HG03280 (cell line): ENCODE results near the gene PROSER2.

Experiments used
- ATAC-seq: cut with Tn5 transposase; IDR thresholded peaks from one replicate; pipeline ENCODE4 v1.9.1; 2021; ENCODE audit warnings: mild to moderate bottlenecking, moderate library complexity; ENCODE audit not compliant: unreplicated experiment

PROSER2 gene

DNA sequence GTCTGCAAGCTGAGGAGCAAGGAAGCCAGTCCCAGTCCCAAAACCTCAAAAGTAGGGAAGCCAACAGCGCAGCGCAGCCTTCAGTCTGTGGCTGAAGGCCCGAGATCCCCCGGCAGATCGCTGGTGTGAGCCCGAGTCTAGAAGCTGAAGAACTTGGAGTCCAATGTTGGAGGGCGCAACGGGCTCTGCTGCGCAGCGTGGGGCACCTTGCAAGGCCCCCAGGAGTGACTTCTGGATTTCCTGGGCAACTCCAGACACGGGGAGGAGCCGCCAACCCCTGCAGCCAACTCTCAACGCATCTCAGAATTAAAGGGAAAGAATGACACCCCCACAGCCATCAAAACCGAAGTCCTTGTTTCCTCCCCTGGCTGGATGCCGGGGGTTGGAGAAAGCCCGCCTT is 18.8 kb upstream of the PROSER2 start:
- no peak for ATAC-seq

DNA sequence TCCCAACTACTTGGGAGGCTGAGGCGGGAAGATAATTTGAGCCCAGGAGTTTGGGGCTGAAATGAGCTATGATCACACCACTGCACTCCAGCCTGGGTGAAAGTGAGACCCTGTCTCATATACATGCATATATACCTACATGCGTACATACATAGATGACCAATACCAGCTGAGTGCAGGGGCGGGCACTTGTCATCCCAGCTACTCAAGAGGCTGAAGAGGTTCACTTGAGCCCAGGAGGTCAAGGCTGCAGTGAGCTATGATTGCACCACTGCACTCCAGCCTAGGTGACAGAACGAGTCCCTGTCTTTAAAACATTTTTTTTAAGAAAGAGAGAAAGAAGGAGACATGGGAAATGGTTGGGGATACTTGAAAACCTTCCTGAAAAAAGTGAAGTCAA is 17.4 kb upstream of the PROSER2 start:
- no peak for ATAC-seq

DNA sequence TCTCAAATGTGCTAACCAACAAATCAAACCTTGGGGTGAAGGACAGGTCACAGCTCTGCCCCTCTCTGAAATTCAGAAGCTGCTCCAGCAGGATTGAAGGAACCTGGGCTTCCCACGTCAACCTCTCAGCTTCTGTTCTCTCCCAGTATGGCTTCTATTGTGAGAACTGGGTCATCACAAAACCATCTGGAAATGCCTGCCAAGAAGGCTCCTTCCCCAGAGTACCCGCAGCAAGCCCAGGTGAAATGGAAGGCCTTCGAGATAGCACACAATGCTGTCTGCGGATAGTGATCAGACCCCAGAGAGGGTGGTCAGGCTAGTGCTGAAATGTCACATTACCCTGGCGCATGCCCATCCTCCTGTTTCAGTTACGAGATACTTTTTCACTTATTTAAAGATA is 16.4 kb upstream of the PROSER2 start:
- no peak for ATAC-seq

DNA sequence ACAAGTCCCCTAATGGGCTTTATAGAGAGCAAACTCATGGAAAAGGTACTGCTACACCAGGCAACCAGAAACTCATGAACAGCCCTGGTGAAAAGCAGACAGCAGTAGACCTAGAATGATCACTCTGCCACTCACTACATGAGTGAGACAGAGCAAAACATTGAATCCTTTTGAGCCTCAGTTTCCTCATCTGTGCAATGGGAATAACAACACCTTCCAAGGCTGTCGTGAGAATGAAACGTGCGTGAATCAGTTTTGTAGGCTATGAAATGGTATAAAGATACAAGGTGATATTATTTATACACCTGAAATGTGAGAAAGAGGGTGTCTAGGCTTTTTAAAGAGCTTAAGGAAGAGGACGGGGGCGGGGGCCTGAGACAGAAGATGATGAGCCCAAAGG is 14.3 kb upstream of the PROSER2 start:
- no peak for ATAC-seq

DNA sequence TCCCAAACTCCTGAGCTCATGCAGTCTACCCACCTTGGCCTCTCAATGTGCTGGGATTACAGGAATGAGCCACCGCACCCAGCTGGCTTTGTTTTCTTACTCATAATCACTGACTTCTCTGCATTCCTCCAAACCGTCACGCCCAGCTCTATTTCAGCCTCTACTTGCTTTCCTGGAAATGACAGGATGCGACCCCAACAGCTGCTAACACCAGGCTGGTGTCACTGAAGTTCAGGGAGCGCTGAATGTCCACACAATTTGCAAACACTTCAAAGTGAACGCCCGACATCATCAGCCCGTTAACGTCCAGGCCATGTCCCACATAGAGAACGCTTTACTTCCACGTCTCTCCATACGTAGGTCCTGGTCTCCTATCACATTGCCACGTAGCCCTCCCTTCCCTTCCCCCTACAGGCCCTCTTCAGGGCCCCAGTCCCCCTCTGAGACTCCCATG is 12.8 kb upstream of the PROSER2 start:
- ATAC-seq = no peak

DNA sequence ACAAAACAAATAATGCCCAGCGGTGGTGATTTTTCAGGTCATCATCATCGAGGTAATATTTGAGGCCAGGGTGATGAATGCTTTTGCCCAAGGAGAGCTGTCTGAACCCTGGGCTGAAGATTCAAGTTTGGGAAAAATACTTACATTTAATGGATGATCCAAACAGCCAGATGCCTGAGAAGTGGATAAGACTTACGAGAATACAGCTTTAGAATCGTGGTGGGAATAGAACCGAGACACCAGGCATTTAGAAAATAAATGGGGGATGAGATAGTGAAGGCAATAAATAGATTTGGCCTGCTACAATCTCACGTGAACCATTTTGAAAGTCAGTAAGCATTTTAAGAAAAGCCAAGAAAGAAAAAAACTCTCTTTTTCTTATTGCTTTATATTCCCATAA is 12.2 kb upstream of the PROSER2 start:
- no peak for ATAC-seq

DNA sequence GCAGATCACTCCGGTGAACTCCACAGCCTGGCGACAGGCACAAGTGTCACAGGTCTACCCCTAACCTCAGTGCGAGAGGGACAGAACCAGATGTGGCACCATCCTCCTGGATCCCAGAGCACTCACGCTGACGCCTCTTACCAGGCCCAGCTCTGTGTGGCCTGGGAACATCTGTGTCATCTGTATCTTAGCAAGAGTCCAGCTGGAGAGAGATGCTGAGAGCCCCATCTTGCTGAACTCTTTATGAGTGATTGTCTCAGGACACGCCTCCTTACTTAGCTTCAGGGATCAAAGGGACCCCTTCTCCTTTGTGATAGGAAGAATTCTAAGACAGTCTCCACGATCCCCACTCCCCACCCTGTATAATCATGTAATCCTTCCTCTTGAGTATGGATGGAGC is 10.0 kb upstream of the PROSER2 start:
- no peak for ATAC-seq

DNA sequence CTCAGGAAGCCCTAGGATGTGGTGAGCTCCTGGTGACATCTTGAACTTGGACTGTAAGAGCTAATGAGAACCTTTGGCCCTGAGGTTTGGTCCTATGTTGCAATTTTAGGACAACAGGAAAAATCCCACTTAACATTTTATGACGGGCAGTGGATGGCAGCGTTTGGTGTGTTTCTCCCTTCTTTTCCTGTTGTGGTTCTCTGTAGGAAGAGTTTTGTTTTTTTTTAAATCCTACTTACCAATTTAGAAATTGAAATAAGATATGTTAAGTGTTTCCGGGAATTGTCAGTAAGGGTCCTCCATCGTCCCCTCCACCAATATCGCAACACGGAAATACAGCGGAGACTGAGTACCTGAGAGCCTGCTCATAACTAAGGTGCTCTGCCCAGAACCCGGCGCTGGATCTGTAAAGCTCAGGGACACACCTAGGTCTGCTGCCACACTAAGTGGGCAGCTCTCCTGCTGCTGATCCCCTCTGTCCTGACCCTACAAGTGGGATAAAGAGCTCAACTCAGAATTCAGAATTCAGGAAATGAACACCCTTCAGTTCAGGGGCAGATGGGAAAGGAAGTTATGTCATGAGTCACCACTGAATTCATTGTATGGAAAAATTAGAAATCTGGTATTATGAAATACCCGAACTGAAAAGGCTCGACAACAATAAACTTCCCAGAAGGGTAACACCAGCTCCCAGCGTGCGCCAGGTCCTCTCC is 9.1 kb upstream of the PROSER2 start:
- no peak for ATAC-seq

DNA sequence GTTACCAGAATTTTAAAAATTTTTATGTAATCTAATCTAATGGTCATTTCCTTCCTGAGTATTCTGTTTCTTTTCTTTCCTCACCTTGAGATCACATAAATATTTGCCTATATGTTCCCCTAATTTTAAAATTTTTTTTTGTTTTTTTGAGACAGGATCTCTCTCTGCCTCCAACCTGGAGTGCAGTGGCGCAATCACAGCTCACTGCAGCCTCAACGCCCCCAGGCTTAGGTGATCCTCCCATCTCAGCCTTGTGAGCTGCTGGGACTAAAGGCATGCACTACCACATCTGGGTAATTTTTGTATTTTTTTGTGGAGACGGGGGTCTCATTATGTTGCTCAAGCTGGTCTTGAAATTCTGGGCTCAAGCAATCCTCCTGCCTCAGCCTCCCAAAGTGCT is 4.1 kb upstream of the PROSER2 start:
- no peak for ATAC-seq

DNA sequence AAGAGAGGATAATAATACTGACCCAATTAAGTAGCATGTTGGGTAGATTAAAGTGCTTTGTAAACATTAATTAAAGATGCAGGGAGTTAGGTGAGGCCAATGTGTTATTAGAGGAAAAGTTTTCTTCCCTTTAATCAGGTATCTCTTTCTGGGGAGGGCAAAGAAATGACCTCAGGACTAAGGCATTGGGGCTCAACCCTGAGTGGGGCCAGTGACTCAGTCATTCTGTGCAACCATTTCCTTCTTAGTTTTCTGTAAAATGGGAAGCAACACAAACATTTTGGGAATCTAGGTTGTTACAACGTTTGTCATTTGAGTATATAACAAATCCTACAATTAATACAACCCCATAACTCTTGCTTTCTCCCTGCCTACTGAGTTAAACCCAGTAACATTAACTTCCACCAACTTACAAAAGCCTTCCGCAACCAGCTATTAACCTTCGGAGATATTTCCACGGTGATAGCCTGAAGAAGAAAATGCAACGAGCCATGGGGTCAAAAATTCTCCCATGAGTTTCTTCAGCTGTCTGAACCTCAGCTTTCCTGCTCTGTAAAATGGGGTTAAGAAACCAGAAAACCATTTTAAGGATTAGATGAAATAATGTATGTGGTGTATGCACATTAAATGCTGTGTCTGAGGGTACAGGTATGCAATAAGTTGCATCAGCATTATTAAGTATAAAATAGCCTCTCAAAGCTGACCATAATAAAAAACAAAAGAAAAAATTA is 965 bp upstream of the PROSER2 start:
- ATAC-seq = no peak

DNA sequence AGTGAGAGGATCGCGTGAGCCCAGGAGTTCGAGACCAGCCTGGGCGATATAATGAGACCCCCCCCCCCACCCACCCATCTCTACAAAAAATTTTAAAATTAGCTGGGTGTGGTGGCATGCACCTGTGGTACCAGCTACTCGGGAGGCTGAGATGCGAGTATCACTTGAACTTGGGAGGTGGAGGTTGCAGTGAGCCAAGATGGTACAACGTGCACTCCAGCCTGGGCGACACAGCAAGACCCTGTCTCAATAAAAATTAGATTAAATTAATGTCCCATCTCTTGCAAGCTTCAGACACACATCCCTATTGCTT is 391 bp upstream of the PROSER2 start:
- no peak for ATAC-seq

DNA sequence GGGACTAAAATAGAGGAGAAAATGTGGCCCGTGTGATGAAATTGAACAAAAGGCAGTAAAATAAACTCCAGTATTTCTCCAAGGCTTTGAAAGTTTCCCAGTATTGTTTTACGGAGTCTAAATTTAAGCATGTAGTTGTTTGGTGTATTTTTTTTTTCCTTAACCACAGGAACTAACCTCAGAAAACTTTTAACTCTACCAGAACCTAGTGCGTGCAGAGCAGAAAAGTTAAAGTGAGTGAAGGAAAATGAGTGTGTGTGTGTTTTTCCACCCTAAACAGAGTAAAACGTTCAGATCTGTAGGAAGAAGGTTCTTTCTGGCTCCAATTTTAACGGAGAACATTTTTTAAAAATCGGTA is 812 bp downstream of the PROSER2 start:
- ATAC-seq = no peak

DNA sequence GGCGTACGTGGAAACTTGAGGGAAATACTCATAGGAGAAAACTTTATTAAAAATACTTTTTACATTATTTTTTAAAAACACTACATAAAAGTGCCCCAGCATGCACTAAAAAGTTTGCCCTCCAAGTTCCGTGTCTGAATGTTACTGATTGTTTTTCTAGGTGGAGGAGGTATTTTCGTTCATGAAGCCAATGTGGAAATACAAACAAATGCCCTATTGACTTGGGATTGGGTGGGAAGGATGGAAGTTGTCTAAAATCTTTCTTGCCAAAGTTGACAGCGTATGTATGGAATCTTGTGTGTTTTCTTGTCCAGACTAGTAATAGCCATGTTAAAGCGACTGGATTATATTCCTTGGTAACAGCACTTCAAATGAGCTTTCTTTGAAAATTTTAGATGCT is 1.2 kb downstream of the PROSER2 start:
- ATAC-seq = no peak

DNA sequence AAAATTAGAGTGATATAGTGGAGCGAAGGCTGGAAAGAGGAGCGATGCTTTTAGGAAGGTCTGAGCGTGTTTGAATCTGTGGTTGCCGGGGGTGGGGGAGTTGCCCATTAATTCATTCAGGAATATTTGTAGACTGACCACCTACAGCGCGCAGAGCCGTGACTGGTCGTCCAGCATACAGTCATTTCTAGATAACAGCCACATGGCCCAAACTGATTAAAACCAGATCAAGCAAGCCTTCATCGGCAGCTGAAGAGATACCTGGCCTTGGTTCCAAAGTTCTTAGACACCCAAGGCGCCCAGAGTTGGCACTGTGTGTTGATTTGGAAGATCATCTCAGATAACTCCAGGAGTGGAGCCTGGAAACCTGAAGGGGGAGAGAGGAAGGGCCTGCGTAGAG is 1.7 kb downstream of the PROSER2 start:
- ATAC-seq = no peak

DNA sequence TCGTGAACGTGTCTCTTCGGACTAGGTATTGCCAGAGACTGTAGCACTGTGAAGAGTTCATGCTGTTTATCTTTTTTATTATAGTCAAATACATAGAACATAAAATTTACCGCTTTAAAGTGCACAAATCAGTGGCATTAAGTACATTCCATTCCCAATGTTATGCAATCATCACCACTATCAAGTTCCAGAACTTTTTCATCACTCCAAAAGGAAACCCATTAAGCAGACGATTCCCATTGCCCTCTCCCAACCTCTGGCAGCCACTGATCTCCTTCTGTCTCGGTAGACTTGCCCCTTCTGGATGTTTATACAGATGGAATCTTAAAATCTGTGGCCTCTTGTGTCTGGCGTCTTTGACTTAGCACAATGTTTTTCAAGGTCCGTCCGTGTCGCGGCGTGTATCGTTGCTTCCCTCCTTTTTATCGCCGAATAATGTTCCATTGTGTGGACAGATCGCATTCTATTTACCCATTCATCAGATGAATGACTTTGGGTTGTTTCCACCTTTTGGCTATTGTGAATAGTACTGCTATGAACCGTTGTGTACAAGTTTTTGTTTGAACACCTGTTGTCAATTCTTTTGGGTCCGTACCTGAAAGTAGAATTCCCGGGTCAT is 2.7 kb downstream of the PROSER2 start:
- no peak for ATAC-seq

DNA sequence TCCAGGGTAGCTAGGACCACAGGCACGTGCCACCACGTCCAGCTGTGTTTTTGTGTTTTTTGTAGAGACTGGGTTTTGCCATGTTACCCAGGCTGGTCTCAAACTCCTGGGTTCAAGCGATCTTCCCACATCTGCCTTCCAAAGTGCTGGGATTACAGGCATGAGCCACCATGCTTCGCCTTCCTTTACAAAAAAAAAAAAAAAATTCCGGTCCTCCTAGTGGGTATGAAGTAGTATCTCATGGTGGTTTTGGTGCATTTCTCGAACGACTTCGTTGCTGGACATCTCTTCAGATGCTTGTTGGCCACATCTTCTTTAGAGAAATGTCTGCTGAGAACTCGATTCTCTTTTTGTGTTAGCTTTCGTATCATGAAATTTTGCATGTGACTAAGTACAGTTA is 3.9 kb downstream of the PROSER2 start:
- no peak for ATAC-seq

DNA sequence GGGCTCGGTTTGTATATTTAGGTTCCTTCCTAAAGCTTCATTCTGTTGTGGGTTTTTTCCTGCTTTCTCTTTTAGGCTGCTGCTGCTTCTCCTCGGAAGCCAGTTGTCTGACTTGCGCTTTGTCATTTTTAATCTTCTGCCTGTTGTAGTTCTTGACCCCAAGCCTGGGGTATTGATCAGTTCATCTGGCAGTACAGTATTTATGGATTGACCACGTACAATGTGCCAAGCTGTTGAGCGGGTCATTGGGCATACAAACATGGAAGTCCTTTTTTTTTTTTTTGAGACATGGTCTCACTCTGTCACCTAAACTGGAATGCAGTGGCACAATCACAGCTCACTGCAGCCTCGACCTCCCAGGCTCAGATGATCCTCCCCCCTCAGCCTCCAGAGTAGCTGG is 4.3 kb downstream of the PROSER2 start:
- no peak for ATAC-seq

DNA sequence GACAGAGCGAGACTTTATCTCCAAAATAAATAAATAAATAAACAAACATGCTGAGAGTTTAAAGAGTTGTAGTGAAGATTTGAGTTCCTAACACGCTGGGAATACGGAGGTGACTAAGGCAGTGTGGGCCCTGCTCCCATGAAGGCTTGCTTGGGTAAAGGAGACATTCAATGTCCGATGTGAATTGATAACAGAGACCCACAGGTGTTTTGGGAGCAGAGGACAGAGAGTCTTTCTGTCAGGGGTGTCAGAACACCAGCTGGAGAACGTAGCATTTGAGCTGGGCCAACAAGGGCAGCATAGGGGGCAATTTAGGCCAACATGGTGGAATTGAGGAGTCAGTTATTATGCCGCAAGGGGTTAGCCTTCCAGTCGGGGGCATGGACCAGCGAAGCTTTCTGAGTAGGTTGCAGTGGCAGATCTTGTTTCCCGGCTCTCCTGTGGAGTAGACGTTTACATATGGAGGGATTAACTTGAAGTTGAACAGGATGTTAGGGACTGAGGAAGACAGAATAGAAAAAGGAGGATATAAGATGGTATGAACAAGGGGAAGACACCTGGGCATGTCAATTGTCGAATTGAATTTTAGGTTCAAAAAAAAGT is 5.6 kb downstream of the PROSER2 start:
- ATAC-seq = no peak

DNA sequence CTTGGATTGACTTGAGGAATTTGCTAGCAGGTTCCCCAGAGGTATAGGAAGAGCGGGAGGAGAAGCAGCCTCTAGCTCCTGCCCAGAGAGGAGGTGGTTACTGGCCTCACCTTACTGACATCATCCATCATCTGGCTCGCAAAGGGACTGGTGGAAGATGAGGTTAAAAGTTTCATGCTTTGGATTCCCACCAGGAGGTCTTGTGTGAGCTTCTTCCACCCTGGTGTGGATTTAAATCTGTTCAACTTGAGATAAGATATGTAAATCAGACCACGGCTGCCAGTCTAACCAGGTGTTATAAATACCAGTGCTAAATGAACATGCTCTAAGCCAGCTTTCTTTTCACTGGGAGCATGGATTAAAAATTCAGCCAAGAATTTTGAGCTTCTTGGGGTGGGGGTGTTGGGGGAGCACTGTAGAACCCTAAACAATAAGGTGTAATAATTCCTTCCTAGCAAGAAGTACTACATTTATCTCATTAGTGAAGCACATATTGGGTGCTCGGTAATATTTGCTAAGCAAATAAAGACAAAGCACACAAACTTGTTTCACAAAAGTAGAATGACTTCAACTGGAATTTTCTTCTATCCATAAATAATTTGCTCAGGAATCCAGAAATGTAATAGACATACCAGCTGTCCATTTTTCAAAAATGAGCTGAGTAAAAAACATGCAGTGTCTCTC is 7.8 kb downstream of the PROSER2 start:
- no peak for ATAC-seq

DNA sequence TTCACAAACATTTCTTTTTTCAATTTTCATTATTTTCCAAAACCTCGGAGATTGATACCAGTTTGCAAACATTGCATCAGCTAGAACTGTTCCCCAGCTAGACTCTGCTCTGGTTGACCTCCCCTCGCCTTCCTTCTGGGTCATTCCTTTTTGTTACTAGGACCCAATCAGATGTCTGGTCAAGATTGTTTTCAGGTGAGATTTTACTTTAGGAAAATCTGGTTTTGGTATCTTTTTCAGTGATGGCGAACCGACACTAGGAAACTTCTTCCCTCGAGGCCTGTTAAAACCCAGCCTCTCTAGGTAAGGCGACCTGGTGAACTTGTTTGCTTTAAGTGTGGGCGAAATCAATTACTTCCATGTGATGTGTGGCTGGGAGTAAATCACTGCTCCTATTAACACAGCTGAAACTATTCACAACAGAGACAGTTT is 8.4 kb downstream of the PROSER2 start:
- no peak for ATAC-seq

DNA sequence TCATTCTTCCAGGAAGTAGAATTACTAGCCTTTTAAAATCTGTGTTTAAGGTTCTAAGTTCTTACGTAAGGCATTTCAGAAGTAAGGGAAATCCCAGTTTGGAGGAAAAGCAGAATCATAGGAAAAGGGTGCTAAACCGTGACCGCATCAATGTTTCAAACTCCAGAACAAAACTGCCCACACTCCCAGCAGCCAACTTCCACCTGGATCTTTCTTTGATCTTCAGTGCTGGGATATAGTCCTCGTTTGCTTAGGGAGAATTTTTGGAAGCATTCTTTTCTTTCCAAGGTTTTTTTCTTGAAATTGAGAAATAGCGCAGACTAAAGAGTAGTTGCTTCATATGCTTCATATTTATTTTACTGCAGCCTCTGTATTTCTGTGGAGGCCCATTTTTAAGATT is 8.9 kb downstream of the PROSER2 start:
- no peak for ATAC-seq
